BJ (cell line): ENCODE results near the gene DHRS7B. TPM values are rescaled to one million over a fixed set of nuclear protein-coding genes. Genes with fewer than 3 reads are reported as not detected.

Experiments used
- CTCF ChIA-PET: fragments of 350-600 bp; formaldehyde crosslinking; extraction: SDS; loops from one replicate; lab custom pipeline; 2021; ENCODE audit warnings: antibody characterized with exemption, inconsistent platforms; lab: Yijun Ruan, JAX
- POLR2A ChIA-PET: fragments of 300-600 bp; sonication (Branson Sonifier 250); formaldehyde crosslinking; extraction: SDS; loops from one replicate; lab custom pipeline; 2021; ENCODE audit warnings: antibody characterized with exemption; lab: Charles Lee
- DNase-seq: peaks from one replicate; pipeline ENCODE4 v3.0.0-alpha.2; 2011; ENCODE audit warnings: low read depth
- H3K27me3 ChIP-seq: 2 replicates; pipeline ENCODE4 v1.6.0; 2011; ENCODE audit warnings: low read length; ENCODE audit not compliant: control insufficient read depth, insufficient read depth
- H3K36me3 ChIP-seq: 2 replicates; pipeline ENCODE4 v1.5.1; 2011; ENCODE audit warnings: low read length; ENCODE audit not compliant: control insufficient read depth, insufficient read depth
- H3K4me3 ChIP-seq: 2 replicates; pipeline ENCODE4 v1.5.1; 2011; ENCODE audit warnings: low read depth, mild to moderate bottlenecking, control low read depth, low read length
- polyA plus RNA-seq: library from polyadenylated mRNA; depleted of rRNA; stranded (reverse); fragments of >200 nt; gene quantifications from 2 replicates; pipeline ENCODE4 v1.2.3, GENCODE V29; 2011
- TF ChIP-seq, protein P1 (sequence below): IDR thresholded peaks from 2 replicates; pipeline ENCODE4 v1.5.1; 2011; ENCODE audit warnings: low read depth, mild to moderate bottlenecking, control low read depth, inconsistent platforms, low read length, moderate library complexity; ENCODE audit not compliant: insufficient read depth

DHRS7B gene
- polyA plus RNA-seq, 1 experiment: 47.0 TPM

- Histone ChIP-seq H3K4me3 (no peak overlapping the region), H3K36me3 (peaks cover 16% of the 10 kb centered on the region), H3K27me3 (no peaks in the 10 kb centered on the region)
- no peak for DNase-seq
- ChIA-PET CTCF (interaction anchor here (1.0 to 2.4 kb wide), 3 partner anchors 10 to 82 kb away, joined by 3 to 9 read pairs (median 5); no protein-coding TSS in a partner anchor), POLR2A (no interaction called here)
- TF ChIP-seq, protein P1, sequence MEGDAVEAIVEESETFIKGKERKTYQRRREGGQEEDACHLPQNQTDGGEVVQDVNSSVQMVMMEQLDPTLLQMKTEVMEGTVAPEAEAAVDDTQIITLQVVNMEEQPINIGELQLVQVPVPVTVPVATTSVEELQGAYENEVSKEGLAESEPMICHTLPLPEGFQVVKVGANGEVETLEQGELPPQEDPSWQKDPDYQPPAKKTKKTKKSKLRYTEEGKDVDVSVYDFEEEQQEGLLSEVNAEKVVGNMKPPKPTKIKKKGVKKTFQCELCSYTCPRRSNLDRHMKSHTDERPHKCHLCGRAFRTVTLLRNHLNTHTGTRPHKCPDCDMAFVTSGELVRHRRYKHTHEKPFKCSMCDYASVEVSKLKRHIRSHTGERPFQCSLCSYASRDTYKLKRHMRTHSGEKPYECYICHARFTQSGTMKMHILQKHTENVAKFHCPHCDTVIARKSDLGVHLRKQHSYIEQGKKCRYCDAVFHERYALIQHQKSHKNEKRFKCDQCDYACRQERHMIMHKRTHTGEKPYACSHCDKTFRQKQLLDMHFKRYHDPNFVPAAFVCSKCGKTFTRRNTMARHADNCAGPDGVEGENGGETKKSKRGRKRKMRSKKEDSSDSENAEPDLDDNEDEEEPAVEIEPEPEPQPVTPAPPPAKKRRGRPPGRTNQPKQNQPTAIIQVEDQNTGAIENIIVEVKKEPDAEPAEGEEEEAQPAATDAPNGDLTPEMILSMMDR: no peak
These were observed 75.1 kb downstream of the DHRS7B start for GRCh38 chr17:21201874-21202273.

DNA sequence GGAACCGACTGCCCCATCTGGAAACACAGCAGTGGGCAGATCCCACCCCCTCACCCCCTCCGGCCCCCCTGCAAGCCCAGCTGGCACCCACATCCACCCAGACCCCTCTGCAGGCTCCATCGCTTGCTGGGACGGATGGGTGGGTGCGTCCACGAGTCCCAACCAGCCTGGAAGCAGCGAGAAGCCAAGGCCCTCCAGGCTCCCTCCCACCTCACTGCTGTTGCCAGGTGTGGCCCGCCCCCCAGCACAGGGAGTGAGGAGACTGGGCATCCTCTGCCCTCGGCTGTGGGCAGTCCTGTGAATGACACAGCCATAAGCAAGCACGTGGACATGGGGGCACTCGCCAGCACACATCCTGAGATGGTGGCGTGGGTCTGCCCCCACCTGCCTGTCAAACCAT, 75.7 kb downstream of the DHRS7B start:
- TF ChIP-seq, protein P1: no peak
- Histone ChIP-seq H3K36me3 (peaks cover 14% of the 10 kb centered on the region), H3K4me3 (no peak overlapping the region), H3K27me3 (no peaks in the 10 kb centered on the region)
- no peak for DNase-seq
- ChIA-PET CTCF (interaction anchor here (2.4 kb wide), 1 partner anchor 74 kb away, joined by 5 read pairs; no protein-coding TSS in a partner anchor), POLR2A (no interaction called here)

DNA sequence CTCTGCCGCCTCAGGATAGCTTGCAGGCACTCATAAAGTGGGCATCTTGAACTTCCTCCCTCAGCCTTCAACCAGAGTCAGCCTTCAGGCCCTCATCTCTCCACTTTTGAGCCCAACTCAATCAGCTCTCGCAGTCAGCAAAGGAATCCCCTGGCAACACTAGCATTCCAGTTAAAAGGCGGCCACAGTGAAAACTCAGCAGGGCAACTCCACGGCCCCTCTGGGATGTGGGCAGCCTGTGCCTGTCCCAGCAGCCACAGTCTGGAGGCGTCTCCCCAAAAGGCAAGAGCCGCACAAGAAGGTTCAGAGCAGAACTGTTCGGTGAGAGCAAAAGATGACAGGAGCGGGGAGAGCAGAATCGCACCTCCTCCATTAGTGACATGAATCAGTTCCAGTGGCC, 78.2 kb downstream of the DHRS7B start:
- TF ChIP-seq, protein P1: no peak
- POLR2A ChIA-PET: no interaction called here
- DNase-seq: no peak
- H3K27me3 ChIP-seq: no peaks in the 10 kb centered on the region
- peaks cover 14% of the 10 kb centered on the region for H3K36me3 ChIP-seq
- CTCF ChIA-PET: interaction anchor here (0.9 to 2.0 kb wide), 2 partner anchors 61 to 76 kb away, joined by 4 to 8 read pairs; no protein-coding TSS in a partner anchor
- H3K4me3 ChIP-seq: no peak overlapping the region

GRCh38 chr17:21208352-21208751, 81.6 kb downstream of the DHRS7B start:
- Histone ChIP-seq H3K36me3 (peaks cover 12% of the 10 kb centered on the region), H3K27me3 (no peaks in the 10 kb centered on the region), H3K4me3 (no peak overlapping the region)
- TF ChIP-seq, protein P1: no peak
- ChIA-PET POLR2A (no interaction called here), CTCF (no interaction called here)
- DNase-seq: no peak

DNA sequence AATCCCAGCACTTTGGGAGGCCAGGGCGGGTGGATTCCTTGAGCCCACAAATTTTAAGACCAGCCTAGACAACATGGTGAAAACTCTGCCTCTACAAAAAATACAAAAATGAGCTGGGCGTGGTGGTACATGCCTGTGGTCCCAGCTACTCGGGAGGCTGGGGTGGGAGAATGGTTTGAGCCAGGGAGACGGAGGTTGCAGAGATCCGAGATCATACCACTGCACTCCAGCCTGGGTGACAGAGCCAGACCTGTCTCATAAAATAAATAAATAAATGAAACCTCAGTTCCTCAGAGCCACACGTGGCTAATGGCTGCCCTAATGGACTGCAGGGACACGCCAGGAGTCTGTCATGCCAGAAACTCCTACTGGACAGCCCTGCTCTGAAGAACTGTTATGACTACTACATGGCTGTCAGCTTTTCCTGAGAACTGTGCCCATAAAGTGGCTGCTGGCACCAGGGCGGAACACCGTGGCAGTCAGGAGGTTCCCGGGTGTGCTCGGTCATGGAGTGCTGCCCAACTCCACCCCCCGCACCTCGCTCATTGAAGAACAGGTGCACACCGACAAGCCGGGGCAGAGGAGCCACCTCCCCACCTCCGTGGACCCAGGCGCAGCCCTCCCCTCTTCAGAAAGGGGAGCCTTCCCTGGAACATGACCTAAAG, 82.9 kb downstream of the DHRS7B start:
- no peak overlapping the region for H3K4me3 ChIP-seq
- CTCF ChIA-PET: interaction anchor here (1.3 kb wide), 1 partner anchor 14 kb away, joined by 5 read pairs; no protein-coding TSS in a partner anchor
- H3K36me3 ChIP-seq: peaks cover 12% of the 10 kb centered on the region
- POLR2A ChIA-PET: no interaction called here
- TF ChIP-seq, protein P1: no peak
- no peaks in the 10 kb centered on the region for H3K27me3 ChIP-seq
- DNase-seq: no peak
